Colonic mucosa (tissue), 4 donors: ENCODE measurements around the gene MIB2. TPM values are rescaled to one million over a fixed set of nuclear protein-coding genes. Genes with fewer than 3 reads are reported as not detected.
A peak's percentile ranks its signal among the peaks of the same experiment; 100 is the strongest.

ENCODE experiments used
- DNase-seq: peaks from one replicate; pipeline ENCODE4 v3.0.0-alpha.2; 2020
- H3K27ac ChIP-seq: fragments of 200-600 bp; one replicate; pipeline ENCODE4 v1.8.0; 2021
- H3K27me3 ChIP-seq: fragments of 200-600 bp; one replicate; pipeline ENCODE4 v1.8.0; 2021
- H3K36me3 ChIP-seq: fragments of 200-600 bp; one replicate; pipeline ENCODE4 v1.8.0; 2021
- H3K4me1 ChIP-seq: fragments of 200-600 bp; one replicate; pipeline ENCODE4 v1.8.0; 2021; ENCODE audit warnings: mild to moderate bottlenecking
- H3K4me3 ChIP-seq: fragments of 200-600 bp; one replicate; pipeline ENCODE4 v1.8.0; 2021
- H3K9ac ChIP-seq, 2 donors: one replicate each; pipeline ENCODE4 v1.7.0; 2013; ENCODE audit warnings: control low read depth in 2 of 2, low read depth in 2 of 2, low read length in 2 of 2
- H3K9me3 ChIP-seq: fragments of 200-600 bp; one replicate; pipeline ENCODE4 v1.8.0; 2021
- CTCF ChIP-seq: fragments of 200-600 bp; IDR thresholded peaks from one replicate; pipeline ENCODE4 v1.8.0; 2022; ENCODE audit warnings: antibody characterized with exemption, mild to moderate bottlenecking
- intact Hi-C: fragments of 100-400 bp; cut with DNase I; formaldehyde crosslinking; loops from one replicate; pipeline ENCODE4 v1.14.1; 2022
- total RNA-seq, 2 donors: library from RNA; stranded (reverse); fragmentation: NEBNext Ultra II Directional in 1 of 2; extraction: Animal tissue kit (Norgen Biotek cat#: 25700) in 1 of 2; gene quantifications; one replicate each; pipeline ENCODE4 v1.2.1, GENCODE V29; 2021
- donor health status: healthy.
- donor health status: DM: no; HTN: no; CAD: no.
- donor health status: DM: no; HTN: no; CAD: no.

MIB2 gene
- total RNA-seq, 2 donors from 2014 or later = 57.0 to 121 TPM

GRCh38 chr1:1616045-1616790 is 918 bp downstream of the MIB2 start:
- peak overlapping the region; percentile 100 for H3K27ac ChIP-seq

GRCh38 chr1:1616838-1617237 is 1.5 kb downstream of the MIB2 start:
- peaks cover 14% of the 10 kb centered on the region for H3K4me1 ChIP-seq
- H3K27me3 ChIP-seq = no peaks in the 10 kb centered on the region
- H3K9ac ChIP-seq = peak overlapping the region; percentile 87 to 98
- peak overlapping the region; percentile 95 for H3K4me3 ChIP-seq
- no peak for TF ChIP-seq CTCF
- intact Hi-C loops = no loop called here
- H3K27ac ChIP-seq = no peak overlapping the region
- H3K36me3 ChIP-seq = no peaks in the 10 kb centered on the region
- H3K9me3 ChIP-seq = no peaks in the 10 kb centered on the region
- DNase-seq = no peak

More at GRCh38 chr1:1616045-1616790, 918 bp downstream of the MIB2 start:
- DNase-seq = peak; percentile 56
- H3K36me3 ChIP-seq = no peaks in the 10 kb centered on the region
- H3K9me3 ChIP-seq = no peaks in the 10 kb centered on the region
- no peaks in the 10 kb centered on the region for H3K27me3 ChIP-seq
- TF ChIP-seq CTCF = no peak
- H3K9ac ChIP-seq = peak overlapping the region; percentile 87 to 98
- peak overlapping the region; percentile 95 for H3K4me3 ChIP-seq
- peaks cover 14% of the 10 kb centered on the region for H3K4me1 ChIP-seq
- intact Hi-C loops = no loop called here

- TF ChIP-seq CTCF = no peak
- no peaks in the 10 kb centered on the region for H3K36me3 ChIP-seq
- H3K4me1 ChIP-seq = peaks cover 14% of the 10 kb centered on the region
- no peak overlapping the region for H3K4me3 ChIP-seq
- H3K27ac ChIP-seq = no peak overlapping the region
- intact Hi-C loops = no loop called here
- H3K9ac ChIP-seq = peak overlapping the region in 1 of 2 donors; percentile 87
- DNase-seq = no peak
- H3K9me3 ChIP-seq = no peaks in the 10 kb centered on the region
- no peaks in the 10 kb centered on the region for H3K27me3 ChIP-seq
Observed at GRCh38 chr1:1617516-1617915, 2.2 kb downstream of the MIB2 start.

GRCh38 chr1:1617925-1618324 is 2.6 kb downstream of the MIB2 start:
- no peaks in the 10 kb centered on the region for H3K9me3 ChIP-seq
- no peak overlapping the region for H3K9ac ChIP-seq
- TF ChIP-seq CTCF = no peak
- H3K27ac ChIP-seq = no peak overlapping the region
- H3K36me3 ChIP-seq = no peaks in the 10 kb centered on the region
- no peaks in the 10 kb centered on the region for H3K27me3 ChIP-seq
- DNase-seq = no peak
- peaks cover 14% of the 10 kb centered on the region for H3K4me1 ChIP-seq
- intact Hi-C loops = no loop called here
- H3K4me3 ChIP-seq = no peak overlapping the region

- TF ChIP-seq CTCF = no peak
- H3K4me1 ChIP-seq = peaks cover 14% of the 10 kb centered on the region
- no peaks in the 10 kb centered on the region for H3K9me3 ChIP-seq
- H3K27ac ChIP-seq = no peak overlapping the region
- no peaks in the 10 kb centered on the region for H3K27me3 ChIP-seq
- no peaks in the 10 kb centered on the region for H3K36me3 ChIP-seq
- H3K4me3 ChIP-seq = no peak overlapping the region
- no peak for DNase-seq
- intact Hi-C loops = no loop called here
- no peak overlapping the region for H3K9ac ChIP-seq
Observed at GRCh38 chr1:1618396-1619068, 3.2 kb downstream of the MIB2 start.
